ENCODE data around the gene XYLB.

The XYLB gene

DNA sequence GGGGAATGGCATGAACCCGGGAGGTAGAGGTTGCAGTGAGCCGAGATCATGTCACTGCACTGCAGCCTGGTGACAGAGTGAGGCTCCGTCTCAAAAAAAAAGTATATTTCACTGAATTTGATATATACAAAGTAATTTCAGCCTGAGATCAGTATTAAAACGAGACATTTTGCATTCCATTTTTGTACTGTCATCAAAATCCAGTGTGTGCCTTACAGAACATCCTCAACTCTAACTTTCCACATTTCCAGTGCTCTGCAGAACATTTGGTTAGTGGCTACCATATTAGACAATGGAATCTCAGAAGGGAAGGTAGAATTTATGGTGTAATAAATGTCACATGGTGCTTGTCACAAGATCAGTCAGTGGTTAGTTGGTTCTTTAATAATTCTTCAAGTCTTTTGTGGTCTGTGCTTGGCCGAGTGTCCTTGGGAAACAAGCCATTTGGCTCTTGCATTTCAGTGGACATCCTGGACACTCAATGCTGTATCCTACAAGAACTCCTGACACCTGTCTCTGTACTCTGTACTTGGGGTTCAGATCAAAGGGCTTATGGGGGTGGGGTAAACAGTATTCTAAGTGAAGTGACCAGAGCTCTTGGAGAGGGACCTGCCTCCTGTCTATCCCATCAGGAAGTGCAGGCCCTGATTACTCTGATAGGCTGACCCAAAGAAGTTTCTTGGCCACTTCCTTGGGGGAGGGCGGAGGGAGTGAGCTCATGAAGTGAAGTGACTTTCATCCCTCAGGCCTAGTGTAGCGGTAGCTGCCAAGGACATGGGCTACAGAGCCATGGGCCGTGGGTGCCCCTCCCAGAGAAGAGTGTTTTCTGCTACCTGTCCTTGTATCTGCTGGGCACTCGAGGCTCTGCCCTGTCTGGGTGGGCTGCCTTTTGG lies 110.8 kb downstream of the XYLB start:
- TF ChIP-seq, protein P1, sequence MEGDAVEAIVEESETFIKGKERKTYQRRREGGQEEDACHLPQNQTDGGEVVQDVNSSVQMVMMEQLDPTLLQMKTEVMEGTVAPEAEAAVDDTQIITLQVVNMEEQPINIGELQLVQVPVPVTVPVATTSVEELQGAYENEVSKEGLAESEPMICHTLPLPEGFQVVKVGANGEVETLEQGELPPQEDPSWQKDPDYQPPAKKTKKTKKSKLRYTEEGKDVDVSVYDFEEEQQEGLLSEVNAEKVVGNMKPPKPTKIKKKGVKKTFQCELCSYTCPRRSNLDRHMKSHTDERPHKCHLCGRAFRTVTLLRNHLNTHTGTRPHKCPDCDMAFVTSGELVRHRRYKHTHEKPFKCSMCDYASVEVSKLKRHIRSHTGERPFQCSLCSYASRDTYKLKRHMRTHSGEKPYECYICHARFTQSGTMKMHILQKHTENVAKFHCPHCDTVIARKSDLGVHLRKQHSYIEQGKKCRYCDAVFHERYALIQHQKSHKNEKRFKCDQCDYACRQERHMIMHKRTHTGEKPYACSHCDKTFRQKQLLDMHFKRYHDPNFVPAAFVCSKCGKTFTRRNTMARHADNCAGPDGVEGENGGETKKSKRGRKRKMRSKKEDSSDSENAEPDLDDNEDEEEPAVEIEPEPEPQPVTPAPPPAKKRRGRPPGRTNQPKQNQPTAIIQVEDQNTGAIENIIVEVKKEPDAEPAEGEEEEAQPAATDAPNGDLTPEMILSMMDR (IDR thresholded peaks at IDR 0.05; ENCODE audit: low read depth, low read length, missing control alignments): no peak
- no peak for DNase-seq (ENCODE audit: low read depth)

DNA sequence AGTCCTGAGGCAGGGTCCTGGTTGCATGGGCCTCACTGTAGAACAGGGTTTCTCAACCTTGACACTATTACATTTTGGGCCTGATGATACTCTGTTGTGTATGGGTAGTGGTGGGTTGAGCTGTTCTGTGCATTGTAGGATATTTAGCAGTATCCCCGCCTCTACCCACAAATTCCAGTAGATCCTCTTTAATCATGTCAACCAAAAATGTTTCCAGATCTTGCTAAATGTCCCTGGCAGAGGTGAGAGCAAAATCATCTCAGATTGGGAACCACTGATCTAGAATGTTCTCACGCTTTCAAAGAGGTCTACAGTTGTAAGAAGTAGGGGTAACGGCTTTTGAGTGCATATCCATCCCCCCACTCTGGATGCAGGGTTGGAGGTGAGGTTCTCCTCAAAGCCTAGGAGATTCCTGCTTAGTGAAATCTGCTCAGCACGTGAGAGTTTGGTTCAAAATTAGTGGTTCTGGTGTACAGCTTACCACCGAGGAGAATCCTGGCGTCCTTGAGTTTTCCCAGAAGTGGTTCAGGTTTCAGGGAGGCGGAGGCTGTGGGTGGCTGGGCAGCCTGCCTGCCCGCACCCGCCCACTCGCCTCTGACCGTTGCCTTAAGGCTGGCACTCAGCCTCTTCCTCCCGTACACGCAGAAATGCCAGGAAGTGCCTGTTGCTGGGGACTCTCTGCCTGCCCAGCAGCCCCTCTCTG lies 112.4 kb downstream of the XYLB start:
- no peak for DNase-seq (ENCODE audit: low read depth)
- no peak overlapping the region for H3K4me3 ChIP-seq (ENCODE audit: low read depth, low read length)
- TF ChIP-seq, protein P1 (IDR thresholded peaks at IDR 0.05; ENCODE audit: low read depth, low read length, missing control alignments): no peak

More for the DNA sequence above, 110.8 kb downstream of the XYLB start:
- H3K4me3 ChIP-seq (ENCODE audit: low read depth, low read length): no peak overlapping the region

DNA sequence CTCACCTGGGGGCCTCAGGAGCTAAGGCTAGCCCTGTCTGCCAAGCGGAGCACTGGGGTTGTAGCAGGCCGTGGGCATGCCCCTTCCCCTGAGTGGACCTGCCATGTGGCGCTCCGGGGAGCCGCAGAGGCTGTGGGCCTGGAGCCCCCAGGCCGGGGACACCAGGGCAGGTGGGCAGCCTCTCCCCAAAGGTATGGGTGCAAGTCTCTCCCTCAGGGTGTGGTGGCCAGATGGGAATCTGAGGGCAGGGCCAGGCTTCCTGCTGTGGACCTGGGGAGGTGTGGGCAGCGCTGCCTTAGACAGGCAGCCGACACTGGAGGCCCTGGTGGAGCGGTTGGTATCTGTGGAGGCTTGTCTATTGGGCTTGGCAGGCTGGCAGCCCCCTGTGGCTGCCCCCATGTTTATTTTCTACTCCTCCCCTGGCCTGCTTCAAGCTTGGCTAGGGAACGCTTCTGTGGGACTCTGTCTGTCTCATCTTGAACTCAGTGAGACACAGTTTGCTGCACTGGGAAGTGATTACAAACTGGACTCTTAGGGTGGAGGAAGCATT lies 113.0 kb downstream of the XYLB start:
- TF ChIP-seq, protein P1 (IDR thresholded peaks at IDR 0.05; ENCODE audit: low read depth, low read length, missing control alignments): no peak
- no peak for DNase-seq (ENCODE audit: low read depth)
- H3K4me3 ChIP-seq (ENCODE audit: low read depth, low read length): no peak overlapping the region

DNA sequence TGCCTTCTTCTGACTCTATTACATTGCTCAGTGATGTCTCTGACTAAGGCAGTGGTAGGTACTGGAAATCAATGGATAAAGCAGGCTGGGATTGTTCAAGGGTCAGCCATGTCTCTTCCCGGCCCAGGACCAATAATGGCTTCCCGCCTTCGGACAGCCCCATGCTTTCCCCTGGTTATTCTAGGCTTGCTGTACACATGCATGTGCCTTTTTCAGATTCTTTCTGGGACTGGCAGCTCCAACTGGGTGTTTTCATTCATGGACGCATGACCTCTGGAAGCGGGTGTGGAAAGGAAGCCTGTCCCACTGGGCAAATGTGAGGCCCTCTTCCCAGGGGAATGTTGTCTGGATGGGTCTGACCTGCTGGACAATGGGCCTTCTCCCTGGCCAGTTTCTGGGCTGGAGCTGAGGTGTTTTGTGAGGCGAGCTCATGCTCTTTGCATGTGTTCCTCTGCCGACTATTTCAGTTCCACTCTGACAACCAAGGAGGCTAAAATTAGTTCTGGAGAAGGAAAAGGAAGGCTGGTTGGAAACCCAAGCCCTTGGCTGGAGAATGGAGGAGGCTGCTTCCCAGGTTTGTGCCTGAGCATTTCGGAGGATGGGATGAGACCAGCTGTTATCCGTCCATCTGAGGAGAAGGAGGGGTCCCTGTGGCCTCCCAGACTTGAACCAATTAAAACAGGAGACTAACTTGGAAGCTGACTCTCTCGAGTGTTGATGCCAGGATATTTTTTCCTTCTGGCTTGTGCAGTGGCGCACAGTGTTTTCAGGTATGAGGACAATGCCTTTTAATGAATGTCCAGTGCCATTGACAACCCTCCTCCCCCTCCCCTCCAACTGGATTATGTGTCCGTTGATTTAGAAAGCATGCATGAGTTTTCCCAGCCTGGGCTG lies 114.0 kb downstream of the XYLB start:
- no peak for DNase-seq (ENCODE audit: low read depth)
- TF ChIP-seq, protein P1 (IDR thresholded peaks at IDR 0.05; ENCODE audit: low read depth, low read length, missing control alignments): no peak
- H3K4me3 ChIP-seq (ENCODE audit: low read depth, low read length): no peak overlapping the region
